ENCODE results near the gene IGSF9B.

- TF ChIP-seq ZFYVE20 (CRISPR knock-in tag; IDR thresholded peaks at IDR 0.05; ENCODE audit: borderline replicate concordance, low read depth) (no peak), EP300 (IDR thresholded peaks at IDR 0.05; ENCODE audit: low read depth in 2 of 2, low read length in 2 of 2) (no peak), EP300 (CRISPR knock-in tag; IDR thresholded peaks at IDR 0.05; ENCODE audit: borderline replicate concordance) (no peak), RAD21 (CRISPR knock-in tag; IDR thresholded peaks at IDR 0.05) (no peak), ZNF280B (CRISPR knock-in tag; IDR thresholded peaks at IDR 0.05; ENCODE audit: borderline replicate concordance) (no peak), ZNF816 (CRISPR knock-in tag; IDR thresholded peaks at IDR 0.05; ENCODE audit: borderline replicate concordance) (no peak), ZNF234 (CRISPR knock-in tag; conservative IDR thresholded peaks at IDR 0.05) (no peak), MTA3 (CRISPR knock-in tag; IDR thresholded peaks at IDR 0.05) (no peak), ZBTB44 (CRISPR knock-in tag; IDR thresholded peaks at IDR 0.05) (no peak), RELA (CRISPR knock-in tag; IDR thresholded peaks at IDR 0.05) (no peak)
- TF ChIP-seq, protein P1, sequence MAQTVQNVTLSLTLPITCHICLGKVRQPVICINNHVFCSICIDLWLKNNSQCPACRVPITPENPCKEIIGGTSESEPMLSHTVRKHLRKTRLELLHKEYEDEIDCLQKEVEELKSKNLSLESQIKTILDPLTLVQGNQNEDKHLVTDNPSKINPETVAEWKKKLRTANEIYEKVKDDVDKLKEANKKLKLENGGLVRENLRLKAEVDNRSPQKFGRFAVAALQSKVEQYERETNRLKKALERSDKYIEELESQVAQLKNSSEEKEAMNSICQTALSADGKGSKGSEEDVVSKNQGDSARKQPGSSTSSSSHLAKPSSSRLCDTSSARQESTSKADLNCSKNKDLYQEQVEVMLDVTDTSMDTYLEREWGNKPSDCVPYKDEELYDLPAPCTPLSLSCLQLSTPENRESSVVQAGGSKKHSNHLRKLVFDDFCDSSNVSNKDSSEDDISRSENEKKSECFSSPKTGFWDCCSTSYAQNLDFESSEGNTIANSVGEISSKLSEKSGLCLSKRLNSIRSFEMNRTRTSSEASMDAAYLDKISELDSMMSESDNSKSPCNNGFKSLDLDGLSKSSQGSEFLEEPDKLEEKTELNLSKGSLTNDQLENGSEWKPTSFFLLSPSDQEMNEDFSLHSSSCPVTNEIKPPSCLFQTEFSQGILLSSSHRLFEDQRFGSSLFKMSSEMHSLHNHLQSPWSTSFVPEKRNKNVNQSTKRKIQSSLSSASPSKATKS (CRISPR knock-in tag; IDR thresholded peaks at IDR 0.05) = no peak
Measured at GRCh38 chr11:133957900-133958299, 1.1 kb upstream of the IGSF9B start.
